HG03095 (cell line): Measurements from ENCODE around the gene C14orf39.
A peak's percentile ranks its signal among the peaks of the same experiment; 100 is the strongest.

Experiments
- ATAC-seq: cut with Tn5 transposase; IDR thresholded peaks from one replicate; pipeline ENCODE4 v1.9.1; 2021; ENCODE audit warnings: moderate library complexity; ENCODE audit not compliant: unreplicated experiment

Gene C14orf39, protein sequence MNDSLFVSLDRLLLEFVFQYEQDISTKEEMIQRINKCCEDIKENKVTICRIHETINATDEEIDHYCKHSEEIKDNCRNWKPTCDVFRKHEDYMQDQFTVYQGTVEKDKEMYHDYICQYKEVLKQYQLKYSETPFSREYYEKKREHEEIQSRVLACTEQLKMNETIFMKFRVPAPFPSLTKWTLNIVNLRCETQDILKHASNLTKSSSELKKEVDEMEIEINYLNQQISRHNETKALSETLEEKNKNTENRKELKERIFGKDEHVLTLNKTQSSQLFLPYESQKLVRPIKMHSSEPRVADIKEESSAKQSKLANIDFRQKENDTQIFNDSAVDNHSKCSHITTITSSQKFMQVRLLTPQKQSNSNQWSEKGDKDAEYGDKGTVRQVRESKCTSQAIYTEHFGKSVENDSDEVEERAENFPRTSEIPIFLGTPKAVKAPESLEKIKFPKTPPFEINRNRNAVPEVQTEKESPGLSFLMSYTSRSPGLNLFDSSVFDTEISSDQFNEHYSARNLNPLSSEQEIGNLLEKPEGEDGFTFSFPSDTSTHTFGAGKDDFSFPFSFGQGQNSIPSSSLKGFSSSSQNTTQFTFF

DNA sequence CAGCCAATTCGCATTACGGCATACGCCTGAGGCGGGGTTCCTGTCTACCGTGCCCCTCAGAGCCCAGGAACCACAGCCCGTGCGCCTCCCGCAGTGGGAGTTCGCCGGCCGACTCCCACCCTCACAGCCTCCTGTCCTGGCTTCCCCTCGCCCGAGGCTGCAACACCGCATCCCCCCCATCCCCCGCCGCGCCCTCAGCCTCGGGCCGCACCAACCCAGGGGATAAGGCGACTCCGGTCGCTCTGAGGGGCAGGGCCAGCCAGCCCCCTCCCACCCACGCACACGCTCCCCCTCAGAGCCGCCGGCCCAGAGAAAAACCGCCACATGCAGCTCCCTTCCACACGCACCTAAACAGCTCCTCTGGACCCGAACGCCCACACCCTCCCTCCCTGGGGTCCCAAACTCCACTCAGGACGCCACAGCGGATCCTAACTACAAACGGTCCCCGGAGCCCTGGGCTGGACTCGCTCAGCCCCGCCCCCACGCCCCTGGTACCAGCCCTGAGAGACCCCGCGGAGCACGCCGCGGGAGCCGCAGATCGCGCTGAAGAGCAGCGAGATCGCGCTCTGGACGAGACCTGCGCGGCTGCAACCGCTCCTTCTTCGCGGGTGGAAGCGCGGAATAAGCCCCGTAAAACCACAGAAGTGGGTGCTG, at the start of gene C14orf39:
Gene C14orf39 (minus strand): TSS at position 466 of the 654 bp plus-strand sequence. CDS start 985 bp downstream, outside the sequence.
- ATAC-seq, result no peak

DNA sequence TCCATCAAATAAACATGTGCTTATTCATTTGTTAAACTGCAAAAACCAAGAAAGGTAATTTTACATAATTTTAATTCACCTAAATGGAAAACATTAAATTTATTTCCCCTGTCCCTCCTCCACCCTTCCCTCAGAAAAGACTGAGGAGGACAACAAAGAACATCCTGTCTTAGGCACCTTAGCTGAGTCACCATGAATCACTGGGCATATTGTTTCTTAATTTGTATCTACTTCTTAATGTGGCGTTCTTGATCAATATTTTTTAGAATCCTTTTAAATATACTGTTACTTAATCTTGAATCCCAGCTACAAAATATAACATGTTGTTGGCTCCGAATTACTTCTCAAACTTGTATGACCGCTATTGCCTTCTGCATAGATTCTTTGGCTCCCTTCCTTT, 46.6 kb upstream of the C14orf39 start:
- ATAC-seq, result no peak

DNA sequence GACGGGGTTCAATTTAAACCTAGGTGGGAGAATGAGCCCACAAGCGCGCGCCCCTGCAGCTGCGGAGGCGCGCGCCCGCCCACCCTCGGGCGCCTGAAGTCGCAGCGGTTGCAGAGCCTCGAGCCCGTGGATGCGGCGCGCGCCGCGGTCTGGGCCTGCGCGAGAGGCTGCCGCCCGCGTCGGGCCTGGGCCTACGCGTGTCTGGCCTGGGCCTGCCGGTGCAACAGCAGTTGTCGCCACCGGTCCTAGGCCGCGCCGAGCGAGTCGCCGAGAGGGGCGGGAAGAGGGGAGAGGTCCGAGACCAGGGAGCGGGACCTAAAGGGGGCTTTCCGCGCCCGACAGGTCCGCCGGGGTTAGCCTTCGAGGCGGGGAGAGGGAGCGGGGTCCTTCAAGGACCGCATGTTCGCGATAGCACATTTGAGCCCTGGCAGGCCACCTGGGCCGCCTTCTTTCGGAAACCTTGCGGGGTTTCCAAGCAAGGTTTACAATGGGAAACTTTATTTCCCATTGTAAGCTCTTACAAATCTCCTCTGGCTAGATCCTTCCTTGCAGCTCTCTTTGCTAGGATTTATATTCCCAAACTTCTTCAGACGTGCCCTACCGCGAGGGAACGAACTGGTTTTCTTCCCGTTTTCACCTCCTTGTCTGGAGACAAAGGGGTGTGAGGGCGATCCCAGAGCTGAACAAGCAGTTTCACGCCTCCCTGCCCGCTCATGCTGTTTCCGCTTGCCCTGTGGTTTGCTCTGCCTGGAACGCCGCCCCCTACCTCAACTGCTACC, 29.8 kb upstream of the C14orf39 start:
- peak; percentile 21 for ATAC-seq

DNA sequence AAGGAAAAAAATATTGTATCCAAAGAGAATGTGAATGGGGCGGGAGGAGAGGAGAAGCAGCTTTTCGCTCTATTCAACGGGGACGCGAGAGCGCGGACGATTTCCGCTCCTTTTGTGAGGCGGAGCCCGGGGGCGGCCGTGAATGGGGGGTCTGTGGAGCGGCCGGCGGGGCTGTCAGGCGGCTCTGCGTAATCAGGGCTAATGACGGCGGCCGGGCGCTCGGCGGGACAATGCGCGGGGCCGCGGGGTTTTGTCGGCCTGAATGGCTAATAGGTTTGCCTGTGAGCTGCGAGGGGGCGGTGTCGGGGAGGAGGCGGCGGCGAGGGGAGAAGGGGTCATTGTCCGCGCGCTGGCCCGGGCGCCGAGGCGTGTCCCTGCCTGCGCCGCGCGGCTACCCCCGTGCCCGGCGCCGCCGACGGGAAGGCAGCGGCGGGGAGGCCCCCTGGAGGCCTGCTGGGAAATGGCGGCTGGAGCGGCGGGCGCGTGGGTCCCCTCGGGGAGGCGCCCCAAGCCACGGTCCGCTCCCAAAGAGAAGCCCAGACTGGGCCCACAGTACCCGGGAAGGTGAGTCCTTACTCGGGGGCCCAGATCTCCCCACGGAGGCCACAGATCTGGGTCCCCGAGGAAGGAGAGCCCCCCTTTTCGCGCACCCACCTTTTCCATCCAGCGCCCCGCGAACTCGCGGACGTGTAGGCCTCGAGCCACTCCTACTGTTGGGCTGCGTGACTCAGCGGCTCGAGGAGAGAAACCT, 29.1 kb upstream of the C14orf39 start:
- ATAC-seq, result peak; percentile 53

DNA sequence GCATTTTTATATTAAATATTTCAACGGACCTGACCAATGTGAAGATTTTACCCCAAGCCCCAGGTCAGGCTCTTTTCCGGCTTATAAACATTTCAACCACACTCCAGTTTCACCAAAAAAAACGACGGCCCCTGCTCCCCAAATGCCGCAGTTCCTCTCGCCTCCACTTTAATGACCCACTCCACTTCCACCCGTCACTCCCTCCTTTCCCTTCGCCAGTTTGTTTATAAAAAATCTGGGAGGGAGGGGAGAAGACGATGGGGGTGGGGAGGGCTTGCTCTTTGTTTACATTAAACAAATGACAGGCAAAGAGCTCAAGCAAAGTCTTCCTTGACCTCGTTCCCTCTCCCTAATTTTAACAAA, 28.5 kb upstream of the C14orf39 start:
- ATAC-seq, result no peak

DNA sequence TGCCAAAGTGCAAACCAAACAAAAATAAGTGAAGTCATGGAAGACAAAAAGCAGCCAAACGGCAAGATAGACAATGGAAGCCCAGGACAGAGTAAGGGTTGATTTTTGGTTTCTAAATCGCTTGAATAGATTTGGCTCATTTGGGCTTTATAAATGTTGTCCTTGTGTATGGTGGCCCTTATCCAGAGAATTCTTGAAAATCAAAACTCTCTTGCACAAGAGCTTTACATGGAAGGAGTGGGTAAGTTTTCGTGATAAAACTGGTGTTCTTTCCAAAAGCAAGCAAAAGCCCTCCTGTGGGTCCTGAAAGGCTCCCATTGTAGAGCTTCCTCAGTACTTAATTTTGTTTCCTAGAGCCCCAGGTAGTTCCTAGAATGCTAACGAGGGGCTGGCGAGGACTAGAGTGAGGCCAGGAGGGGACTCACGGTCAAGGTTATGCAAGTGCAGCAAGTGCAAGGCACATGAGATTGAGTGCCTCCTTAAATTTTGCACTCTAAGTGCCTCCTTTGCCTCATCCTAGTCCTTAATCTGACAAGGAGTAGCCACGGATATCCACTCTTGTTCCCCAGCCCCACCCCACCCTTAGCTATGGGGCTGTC, 27.2 kb upstream of the C14orf39 start:
- ATAC-seq, result no peak

DNA sequence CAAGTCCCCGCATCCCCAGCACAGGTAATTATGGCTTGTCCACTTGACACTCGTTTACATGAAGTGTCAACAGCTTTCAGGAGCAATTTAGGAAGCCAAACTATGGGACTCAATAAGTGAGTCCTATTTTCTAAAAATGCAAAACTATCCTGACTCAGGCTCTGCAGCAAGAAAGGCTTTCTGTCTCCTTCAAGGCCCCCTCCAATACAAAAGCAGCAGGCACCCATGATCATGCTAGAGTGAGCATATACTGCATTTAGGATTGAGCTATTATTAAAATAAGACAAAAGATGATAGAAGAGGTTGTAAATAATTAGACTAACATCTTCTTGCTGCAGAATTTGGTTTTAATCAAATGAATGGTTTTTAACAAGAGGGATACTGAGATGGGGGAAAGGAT, 26.3 kb upstream of the C14orf39 start:
- ATAC-seq, result no peak

DNA sequence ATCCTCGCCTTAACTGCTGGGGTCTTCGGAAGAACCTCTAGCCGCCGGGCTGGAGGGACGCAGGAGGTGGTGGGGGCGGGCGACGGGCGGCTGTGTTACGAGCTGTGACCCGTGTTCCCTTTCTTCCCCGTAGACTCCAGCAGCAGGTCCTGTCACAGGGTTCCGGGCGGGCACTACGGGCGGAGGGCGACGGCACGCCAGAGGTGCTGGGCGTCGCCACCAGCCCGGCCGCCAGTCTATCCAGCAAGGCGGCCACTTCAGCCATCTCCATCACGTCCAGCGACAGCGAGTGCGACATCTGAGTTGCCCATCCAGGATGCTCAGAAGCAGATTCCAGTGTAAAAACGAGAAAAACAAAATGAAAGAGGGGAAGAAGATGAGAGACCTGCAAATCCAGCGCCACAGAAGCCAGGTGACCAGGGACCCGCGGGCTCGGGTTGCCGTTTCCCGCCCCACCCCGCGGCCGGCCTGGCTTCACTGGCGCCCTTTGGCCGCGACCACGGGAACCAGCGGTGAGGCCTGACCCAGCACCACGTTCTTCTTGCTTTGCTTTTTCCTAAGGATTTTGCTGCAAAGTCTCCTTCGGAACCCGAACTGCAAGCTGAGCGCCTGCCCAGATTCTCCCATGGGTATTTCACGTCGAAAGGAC, 25.2 kb upstream of the C14orf39 start:
- ATAC-seq, result no peak

DNA sequence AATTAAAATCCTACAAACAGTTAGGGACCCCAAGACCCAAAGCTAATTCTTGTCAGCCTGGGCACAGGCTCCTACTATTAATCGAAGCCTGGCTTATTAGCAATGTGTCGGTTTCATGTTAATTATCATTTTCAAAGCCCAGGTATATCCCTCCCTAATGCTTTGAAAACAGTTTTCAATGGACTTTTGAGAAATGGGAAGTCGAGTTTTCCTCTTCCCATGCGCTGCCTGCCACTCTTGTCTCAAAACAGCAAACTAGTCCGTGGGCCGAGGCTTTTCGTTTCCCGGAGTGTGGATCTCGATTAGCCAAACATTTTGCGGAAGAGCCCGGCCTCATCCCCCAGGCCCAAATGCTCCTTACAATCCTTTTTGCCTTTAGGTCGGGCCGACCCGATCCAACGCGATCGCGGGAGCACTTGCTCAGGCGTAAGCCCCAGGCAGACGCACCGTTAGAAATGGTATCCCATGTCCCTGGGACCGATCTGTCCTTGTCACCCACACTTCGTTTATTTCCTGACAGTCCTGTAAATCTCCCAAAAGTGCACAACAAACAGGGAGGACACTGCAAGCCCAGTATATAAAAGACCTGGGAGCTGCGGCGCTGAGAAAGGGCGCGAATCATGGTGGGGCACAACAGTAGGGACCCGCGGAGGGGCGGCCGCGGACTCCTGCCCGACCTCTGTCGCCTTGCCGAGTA, 24.5 kb upstream of the C14orf39 start:
- no peak for ATAC-seq

DNA sequence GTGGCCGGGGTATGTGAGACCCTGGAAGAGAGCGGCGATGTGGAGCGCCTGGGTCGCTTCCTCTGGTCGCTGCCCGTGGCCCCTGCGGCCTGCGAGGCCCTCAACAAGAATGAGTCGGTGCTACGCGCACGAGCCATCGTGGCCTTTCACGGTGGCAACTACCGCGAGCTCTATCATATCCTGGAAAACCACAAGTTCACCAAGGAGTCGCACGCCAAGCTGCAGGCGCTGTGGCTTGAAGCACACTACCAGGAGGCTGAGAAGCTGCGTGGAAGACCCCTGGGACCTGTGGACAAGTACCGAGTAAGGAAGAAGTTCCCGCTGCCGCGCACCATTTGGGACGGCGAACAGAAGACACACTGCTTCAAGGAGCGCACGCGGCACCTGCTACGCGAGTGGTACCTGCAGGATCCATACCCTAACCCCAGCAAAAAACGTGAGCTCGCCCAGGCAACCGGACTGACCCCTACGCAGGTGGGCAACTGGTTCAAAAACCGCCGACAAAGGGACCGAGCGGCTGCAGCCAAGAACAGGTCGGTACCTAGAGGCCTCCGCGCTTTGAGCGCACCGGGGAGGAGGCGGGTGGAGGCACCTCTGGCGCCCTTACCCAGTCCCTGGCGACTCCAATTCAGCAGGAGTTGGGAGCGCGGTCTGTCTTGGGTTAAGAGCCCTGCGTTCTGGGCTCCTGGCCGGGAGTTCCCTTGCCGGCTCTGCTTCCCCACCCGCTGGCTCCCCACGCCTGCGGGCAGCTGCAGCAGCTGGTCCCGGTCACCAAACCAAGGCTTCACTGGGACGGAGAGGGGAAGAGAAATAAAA, 23.8 kb upstream of the C14orf39 start:
- ATAC-seq, result no peak

DNA sequence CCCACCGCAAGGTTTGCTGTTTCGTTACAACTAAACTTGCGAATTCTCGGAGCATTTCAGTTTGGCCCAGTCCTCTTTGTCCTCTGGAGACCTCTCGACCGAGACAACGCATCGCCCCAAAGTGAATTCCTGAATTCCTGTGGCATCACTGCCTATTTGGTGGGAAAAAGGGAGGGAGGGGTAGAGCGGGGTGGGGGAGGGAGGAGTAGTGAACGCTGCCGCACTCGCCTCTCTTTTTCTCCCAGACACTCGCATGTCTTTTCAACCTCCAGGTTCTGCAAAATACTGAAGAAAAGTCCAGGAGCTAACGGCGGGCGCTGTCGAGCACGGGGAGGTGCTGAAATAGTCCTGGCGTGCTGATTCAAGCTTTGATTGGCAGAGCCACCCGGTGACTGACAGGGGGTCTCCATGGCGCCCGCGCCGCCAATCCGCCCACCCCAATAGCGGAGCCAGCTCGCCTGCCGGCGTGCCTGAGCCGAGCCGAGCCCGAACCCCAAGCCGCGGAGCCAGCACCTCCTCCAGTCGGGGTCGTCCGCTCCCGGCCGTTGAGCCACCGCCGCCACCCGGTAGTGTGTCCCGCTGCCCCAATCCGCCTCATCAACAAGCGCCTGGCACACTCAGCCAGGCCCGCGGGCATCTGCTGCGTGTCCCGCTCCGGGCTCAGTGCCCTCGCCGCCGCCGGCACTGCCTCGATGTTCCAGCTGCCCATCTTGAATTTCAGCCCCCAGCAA, 23.0 kb upstream of the C14orf39 start, which contains the start of gene SIX6:
Gene SIX6 (plus strand): TSS at position 440 of the 731 bp plus-strand sequence. CDS start 253 bp downstream, at position 693.
- ATAC-seq, result no peak

DNA sequence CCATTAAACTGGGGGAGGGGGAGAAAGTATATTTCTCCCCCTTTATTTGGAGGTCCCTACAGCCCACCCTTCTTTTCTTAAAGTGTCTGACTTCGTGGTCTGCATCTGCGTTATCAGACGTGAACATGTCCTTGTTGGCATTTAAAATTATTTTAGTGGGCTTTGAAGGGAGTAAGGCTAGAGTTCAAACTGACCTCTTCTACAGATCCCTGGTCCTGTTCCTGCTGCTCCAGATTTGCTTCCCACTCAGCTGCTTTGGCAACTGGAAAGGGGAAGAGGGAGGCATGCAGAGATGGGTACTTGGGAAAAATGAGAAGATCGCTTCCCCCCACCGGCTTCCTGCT, 22.5 kb upstream of the C14orf39 start:
- no peak for ATAC-seq

DNA sequence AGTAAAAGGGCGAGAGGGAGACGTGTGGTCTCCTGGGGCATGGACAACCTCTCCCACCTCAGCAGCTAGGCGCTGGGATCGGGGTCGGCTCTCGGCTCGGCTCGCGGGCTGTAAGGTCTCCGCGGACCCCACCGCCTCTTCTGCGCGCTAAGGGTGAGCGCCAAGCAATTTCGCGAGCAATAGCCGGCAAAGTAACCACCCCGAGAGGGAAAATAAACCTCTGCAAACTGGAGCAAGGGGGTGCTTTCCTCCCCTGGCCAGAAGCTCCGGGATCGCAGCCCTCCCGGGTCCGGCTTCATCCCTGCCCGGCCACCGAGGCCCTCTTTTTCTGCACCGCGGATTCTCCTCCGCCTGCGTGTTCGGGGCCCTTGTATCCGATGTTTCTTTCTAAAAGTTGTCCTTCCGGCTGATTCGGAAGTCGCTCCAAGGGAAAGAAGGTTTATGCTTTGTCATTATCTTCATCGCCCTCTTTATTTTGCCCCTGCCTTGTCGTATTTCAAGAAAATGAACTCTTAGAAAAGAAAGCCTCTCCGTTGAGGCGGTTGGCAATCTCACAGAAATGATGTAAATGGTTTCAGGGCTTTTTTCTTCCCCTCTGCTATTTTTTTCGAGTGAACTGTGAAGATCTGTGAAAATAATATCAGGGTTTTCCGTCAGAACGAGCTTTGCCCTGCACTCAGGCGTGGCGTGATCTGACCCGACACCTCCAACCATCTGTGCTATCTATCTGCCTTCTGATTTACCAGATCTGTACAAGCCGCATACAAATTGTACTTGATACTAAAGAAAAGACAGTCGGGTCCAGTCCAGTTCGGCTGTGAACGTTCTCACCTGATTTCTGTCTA, 21.3 kb upstream of the C14orf39 start:
- ATAC-seq, result no peak

DNA sequence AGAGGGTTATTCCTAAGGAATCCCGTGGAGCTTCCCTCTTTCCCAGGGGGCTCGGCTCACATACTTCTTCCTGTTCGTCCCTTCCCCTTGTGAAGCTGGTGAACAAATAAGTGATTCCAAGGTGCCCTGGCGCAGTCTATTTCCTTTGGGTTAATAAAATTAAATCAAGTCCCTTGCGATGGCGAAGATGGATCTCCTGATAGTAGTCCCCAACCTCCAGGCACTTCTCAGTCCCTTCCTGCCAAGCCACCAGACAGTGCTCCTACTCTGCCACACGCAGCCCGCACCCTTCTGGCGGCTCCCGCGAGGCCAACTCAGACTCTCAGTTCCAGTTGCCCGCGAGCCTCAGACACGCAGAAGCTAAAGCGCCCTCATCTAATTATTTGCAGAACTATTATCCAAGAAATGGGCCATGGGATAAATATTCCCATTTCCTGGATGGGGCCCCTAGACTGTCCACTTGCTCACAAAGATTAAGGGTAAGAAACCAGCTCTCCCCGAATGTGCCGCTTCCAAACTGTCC, 20.7 kb upstream of the C14orf39 start:
- ATAC-seq, result no peak

DNA sequence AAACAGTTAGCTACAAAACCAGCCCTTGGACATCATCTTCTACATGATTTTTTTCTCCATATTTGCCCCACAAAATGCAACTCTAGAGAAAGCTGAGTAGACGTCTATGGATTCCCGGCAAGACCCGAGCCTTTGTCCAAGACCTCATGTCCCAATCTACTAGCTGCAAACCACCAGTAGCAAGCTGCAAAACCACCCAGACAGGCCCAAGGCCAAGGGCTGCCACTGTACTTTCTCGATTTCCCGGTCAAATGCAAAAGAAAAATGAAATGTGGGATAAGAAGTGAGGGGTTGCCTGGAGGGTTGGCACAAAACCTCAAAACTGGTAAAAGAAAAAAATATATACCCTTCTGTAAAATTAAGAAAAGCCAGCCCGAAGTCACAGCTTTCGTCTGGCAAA, 20.1 kb upstream of the C14orf39 start:
- ATAC-seq, result no peak

DNA sequence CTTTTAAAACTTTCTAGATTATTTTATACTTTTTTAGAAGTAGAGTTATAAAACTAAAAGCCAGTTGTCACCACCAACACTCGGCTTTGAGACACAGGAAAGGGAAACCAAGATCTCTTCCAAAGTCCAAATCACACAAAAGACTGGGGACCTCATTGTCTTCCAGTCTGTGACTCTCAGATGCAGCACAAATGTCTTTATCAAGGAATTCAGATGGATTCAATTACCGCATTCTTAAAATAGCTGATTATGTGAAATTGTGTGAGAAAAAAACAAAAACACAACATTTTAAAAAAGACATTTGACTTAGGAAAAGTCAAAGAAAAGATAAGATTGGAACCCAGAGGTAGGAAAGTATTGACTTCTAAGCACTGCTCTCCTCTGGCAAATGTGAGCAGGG, 19.6 kb upstream of the C14orf39 start:
- no peak for ATAC-seq

DNA sequence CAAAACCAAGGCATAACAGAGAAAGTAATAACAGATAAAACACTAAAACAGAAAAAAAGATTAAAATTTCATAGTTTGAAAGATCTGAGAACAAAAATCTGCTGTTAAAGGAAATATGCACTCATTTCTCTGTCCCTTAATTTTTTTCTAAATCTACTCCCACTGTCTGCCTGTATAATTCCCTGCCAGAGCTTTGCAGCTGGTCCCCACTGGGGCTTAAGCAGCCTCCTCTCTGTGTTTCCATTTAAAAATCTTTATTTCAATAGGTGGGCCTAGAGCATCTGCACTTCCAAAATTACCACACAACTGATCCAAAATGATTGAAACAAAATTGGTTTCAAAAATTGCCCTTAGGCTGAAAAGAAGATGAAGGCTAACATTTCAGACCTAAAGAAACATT, 16.7 kb upstream of the C14orf39 start:
- ATAC-seq, result no peak
